ENCODE data around the gene HEXIM2.
A peak's percentile ranks its signal among the peaks of the same experiment; 100 is the strongest.
"Not testable (repeated sequence)": the region's sequence is repeated elsewhere in the genome, so short reads cannot be mapped to it uniquely, and the experiment has no call there.

Gene HEXIM2, protein sequence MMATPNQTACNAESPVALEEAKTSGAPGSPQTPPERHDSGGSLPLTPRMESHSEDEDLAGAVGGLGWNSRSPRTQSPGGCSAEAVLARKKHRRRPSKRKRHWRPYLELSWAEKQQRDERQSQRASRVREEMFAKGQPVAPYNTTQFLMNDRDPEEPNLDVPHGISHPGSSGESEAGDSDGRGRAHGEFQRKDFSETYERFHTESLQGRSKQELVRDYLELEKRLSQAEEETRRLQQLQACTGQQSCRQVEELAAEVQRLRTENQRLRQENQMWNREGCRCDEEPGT

GRCh38 chr17:45161288-45162024 is at the start of gene HEXIM2:
TSS of gene HEXIM2 (plus strand) at chr17:45161875. CDS start at chr17:45162794, 919 bp downstream.
- peak; percentile 95 for DNase-seq (ENCODE audit: low read depth)

DNA sequence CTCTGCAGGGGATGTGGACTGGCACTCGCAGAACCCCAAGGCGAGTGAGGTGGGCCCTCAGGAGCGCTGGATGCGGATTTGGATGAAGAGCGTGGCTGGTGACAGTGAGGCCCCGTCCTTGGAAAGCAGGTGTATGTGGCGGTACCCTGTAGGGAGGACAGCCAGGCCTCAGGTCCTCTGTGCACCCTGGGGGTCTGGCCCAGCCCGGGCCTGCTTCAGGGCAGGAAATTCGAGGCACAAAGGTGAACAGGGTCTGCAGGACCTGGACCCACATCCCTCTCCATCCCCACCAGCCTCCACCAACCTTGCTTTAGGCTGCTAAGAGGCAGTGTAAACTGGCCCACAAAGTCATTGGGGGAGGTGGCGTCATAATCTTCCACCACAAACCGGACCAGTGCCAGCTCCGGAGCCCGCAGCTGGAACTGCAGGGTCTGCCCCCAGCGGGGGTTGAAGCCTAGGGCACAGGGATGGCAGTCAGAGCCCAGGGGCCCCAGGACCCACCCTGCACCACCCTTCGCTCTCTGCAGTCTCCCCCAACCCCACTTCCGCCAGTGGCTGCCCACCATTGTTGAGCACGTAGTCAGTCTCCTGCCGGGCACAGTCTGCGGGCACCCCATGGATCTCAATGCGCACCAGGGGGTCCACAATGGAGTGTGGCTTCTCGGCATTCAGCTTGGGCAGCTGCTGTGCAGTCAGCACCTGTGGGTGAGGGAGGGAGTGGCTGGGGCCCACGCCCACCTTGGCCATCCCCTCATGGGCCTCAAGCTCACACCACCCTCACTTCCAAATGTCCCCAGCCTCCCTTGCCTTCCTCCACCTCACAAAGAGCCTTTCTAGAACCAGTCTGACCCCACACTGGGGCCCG is 48.9 kb upstream of the HEXIM2 start:
- no peak for DNase-seq (ENCODE audit: low read depth)

GRCh38 chr17:45113424-45113754 is 48.3 kb upstream of the HEXIM2 start:
- no peak for DNase-seq (ENCODE audit: low read depth)

DNA sequence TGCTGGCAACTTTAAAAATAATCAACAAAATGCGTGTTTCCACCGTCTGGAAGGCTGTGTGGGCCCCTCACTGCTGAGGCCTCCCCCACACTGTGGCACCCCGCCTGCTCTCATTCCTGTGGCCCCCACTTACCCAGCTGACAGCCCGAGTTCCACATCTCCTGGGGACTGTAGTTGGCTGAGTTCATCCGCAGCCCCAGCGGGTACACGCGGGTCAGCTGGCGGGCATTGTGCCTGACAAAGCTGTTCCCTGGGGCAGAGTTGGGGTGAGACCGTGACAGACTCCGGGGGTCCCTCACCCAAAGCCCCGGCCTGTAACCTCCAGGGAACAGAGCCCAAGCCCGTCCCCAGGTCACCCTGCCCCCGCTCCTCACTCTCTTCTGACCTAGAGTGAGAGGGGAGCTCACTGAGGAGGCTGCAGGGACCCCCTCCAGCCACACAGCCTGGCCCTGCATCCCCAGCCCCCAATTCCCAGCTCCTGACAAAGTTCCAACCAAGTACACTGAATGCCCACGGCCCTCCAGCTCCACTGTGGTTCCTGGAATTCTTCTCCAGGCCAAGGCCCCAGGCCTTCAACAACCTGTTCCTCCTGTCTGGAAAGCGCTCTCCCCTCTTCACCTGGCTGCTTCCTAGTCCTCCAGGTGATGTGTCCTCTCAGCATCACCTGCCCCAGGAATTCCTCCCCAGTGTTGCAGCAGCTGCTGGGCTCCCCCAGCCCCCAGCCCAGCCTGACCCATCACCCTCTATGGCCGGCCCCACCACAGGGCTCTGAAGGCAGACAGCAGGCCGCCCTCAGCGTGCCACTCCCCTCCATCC is 47.4 kb upstream of the HEXIM2 start:
- no peak for DNase-seq (ENCODE audit: low read depth)

DNA sequence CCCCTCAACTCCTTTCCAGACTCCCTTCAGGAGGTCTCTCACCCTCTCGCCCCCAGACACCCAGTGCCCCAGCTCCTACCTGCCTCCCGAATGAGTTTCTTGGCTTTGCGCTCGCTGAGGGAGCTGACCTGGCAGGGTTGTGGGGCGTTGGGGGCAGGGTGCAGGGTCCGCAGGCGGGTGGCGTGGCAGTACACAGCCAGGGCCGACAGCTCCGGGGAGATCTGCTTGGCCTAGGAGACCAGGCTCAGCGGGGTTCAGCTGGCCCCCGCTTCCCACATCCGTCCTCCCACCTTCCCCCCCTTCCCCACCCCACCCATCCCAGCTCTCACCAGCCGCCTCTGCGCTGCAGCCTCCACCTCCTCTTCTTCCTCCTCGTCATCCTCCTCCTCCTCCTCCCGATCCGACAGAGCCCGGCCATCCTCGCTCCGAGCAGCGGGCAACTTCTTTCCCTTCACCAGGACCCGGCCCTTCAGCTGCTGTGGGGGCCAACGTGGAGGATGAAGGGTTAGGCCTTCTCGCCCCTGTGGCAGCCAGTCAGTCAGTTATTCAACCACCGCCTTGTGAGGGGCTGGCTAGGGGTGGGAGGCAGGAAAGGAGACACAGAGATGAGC is 46.6 kb upstream of the HEXIM2 start:
- DNase-seq (ENCODE audit: low read depth), result no peak

DNA sequence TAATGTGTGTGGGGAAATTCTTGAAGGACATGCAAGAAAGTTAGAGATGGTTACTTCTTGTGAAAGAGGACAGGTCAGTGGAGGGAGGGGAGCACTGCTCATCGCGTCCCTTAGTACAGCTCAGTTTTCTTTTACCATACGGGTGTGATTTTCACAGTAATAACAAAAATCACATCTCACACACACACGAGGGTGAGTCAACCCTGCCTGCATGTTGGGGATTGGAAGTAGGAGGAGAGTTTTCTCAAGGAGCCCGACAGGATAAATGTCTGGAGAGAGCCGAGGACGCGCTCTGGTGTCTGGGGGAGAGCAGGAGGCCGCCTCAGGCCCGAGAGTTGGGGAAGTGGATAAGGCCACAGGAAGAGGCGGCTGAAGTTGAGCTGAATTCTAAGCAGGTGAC is 45.8 kb upstream of the HEXIM2 start:
- no peak for DNase-seq (ENCODE audit: low read depth)

DNA sequence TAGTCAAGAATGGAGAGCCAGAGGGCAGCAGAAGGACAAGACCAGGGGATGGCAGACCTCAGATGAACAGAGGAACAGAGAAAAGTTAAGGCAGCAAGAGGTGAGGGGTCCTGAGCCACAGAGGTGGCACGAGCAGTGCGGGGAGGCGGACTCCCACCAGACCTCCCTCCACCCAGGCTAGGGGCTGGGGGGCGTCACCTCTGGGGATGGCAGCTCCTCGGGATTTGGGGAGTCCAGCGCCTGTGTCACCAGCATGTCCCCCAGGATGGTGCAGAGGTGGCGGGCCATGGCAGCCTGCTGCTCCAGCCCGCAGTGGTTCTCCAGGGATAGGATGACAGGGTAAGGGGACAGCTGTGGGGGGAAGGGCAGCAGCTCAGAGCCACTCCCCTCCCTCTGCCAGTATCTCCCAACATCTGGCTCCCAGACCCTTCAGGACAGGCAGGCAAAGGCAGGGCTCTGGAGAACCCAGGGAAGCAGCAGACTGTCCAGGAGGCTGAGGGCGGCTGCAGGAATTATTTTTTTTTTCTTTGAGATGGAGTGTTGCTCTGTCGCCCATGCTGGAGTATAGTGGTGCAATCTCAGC is 45.1 kb upstream of the HEXIM2 start:
- no peak for DNase-seq (ENCODE audit: low read depth)

- no peak for DNase-seq (ENCODE audit: low read depth)
Measured at GRCh38 chr17:45117334-45117733, 44.3 kb upstream of the HEXIM2 start.

- no peak for DNase-seq (ENCODE audit: low read depth)
Measured at GRCh38 chr17:45117848-45118646, 43.6 kb upstream of the HEXIM2 start.

DNA sequence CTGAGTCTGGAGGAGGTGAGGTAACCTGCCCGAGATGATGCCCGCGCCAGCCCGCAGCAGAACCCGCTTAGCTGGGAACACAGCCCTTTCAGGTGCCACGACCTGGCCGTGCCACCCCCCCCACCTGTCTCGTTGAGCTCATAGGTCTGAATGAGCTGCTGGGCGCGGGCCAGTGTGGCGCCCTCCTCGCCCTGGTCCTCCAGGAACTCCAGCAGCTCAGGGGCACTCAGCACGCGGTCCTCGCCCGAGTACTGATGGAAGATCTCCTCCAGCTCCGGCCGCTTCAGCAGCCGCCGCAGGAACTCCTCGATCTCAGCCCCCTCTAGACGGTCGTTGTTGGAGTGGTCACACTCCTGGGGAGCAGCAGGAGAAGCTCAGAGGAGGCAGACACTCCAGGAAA is 43.0 kb upstream of the HEXIM2 start:
- DNase-seq (ENCODE audit: low read depth), result no peak

- DNase-seq (ENCODE audit: low read depth), result no peak
Measured at GRCh38 chr17:45119964-45120363, 41.7 kb upstream of the HEXIM2 start.

GRCh38 chr17:45120558-45120957 is 41.1 kb upstream of the HEXIM2 start:
- no peak for DNase-seq (ENCODE audit: low read depth)

DNA sequence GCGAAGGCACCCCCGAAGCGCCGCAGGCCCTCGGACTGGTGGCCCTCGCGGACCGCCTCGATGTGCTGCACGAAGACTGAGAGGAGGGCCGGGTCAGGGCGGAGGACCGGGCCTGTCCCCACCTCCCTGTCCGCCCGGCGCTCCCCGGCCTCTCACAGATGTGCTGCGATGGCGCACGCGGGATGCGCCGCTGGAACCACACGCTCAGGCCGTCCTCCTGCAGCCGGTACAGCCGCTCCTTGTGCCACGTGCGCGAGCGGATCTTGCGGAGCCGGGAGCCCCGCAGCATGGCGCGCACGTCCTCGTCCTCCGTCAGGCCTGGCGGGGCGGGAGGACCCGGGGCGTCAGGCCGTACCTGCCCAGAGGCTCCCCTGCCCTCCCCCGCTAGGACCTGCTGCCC is 40.6 kb upstream of the HEXIM2 start:
- no peak for DNase-seq (ENCODE audit: low read depth)

DNA sequence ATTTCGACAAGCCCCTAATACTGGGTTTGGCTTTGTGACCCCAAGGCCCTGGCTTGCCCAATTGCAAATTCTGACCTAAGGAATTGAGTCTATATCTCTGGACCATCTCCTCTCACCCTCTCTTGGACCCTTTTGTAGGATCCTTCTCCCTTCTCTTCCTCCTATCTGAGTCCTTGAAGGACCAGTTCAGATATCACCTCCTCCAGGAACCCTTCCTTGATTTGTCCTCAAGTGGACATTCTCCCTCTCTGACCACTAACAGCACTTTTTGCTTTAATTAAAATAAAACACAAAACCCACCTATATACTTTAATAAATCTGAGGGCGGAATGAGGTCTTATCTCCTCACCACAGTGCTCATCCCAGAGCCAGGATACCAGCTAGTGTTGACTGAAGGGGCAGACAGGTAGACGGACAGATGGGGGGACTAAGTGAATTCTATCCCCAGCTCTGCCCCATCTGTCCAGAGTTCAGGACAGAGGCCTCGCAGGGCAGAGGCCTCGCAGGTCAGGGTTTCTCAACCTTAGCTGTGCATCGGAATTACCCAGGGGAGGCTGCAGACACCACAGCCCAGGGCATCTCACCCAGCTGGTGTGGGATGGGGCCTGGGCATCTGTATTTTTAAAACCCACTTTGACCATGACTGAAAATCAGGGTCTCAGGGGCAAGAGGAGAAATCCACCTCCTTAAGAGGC is 38.5 kb upstream of the HEXIM2 start:
- no peak for DNase-seq (ENCODE audit: low read depth)

DNA sequence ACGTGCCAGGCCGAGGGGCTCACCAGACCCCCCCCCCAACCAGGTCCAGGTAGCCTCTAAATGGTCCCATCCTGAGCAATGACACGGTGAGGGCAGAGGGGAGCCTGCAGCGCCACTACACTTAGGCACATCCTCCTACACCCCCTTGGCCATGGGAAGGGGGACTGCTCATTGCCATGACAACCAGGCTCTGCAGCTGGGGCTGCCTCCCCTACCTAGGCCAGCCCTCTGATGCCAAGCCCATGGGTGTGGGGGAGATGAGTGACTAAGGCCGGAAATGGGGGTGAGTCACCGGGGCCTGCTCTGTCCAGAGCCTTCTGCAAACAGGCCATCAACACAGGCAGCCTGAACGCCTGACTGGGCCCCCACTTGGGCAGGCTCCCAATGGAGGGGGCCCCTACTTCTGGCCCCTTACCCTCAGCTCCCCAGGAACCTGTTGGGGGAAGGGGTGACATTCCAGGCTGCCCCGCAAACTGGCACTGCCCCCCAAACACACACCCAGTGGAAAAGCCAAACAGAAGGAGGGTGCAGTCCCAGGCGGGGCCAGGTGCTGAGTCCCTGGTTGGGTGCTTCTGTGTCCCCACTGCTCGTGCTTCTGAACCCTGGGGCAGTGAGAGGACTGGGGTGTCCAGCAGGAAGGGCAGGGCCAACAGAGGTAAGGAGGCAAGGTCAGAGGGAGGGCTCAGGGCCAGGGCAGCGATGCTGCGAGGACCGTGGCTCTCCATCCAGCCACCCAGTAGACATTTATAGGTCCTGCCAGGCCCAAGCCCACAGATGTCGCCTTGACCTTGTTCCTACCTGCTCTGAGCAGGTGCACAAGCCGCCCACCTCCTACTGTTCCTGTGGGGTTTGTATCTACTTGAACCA is 37.5 kb upstream of the HEXIM2 start:
- DNase-seq (ENCODE audit: low read depth), result peak; percentile 68

DNA sequence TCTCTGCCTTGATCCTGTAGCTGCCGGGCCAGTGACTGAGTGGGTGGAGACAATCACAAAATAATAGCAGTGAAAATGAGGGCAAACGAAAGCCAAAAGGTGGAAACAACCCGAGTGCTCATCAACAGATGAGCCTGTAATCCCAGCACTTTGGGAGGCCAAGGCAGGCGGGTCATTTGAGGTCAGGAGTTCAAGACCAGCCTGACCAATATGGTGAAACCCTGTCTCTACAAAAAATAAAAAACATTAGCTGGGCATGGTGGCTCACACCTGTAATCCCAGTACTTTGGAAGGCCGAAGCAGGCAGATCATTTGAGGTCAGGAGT is 36.9 kb upstream of the HEXIM2 start:
- DNase-seq (ENCODE audit: low read depth), result not testable (repeated sequence)

GRCh38 chr17:45125509-45125908 is 36.2 kb upstream of the HEXIM2 start:
- DNase-seq (ENCODE audit: low read depth), result no peak

GRCh38 chr17:45127207-45127547 is 34.5 kb upstream of the HEXIM2 start:
- no peak for DNase-seq (ENCODE audit: low read depth)

Data from HS-27A (cell line).